ENCODE data around the gene BEX3.

BEX3 gene

GRCh38 chrX:103396186-103396585, 19.8 kb downstream of the BEX3 start:
- Histone ChIP-seq H3K4me3 (ENCODE audit: low read depth, low read length) (no peak overlapping the region), H3K4me1 (ENCODE audit: control insufficient read depth, insufficient read depth, low read length) (no peaks in the 10 kb centered on the region), H3K36me3 (ENCODE audit: control insufficient read depth in 2 of 2, insufficient read depth in 1 of 2, low read length in 2 of 2) (no peaks in the 10 kb centered on the region), H3K27ac (ENCODE audit: extremely low read depth, low read depth, low read length) (no peak overlapping the region), H3K9me3 (ENCODE audit: control insufficient read depth, insufficient read depth, low read depth, low read length) (no peaks in the 10 kb centered on the region)
- CTCF ChIA-PET = no interaction called here
- POLR2A ChIA-PET = no interaction called here
- peak; percentile 76 for TF ChIP-seq ZFHX2 (tag by site-specific recombination; conservative IDR thresholded peaks at IDR 0.05)
- TF ChIP-seq ZNF23 (tag by site-specific recombination; IDR thresholded peaks at IDR 0.05; ENCODE audit: borderline replicate concordance) = no peak
- TF ChIP-seq ZNF221 (tag by site-specific recombination; IDR thresholded peaks at IDR 0.05; ENCODE audit: borderline replicate concordance) = no peak
- no peak for TF ChIP-seq BCL11B (tag by site-specific recombination; IDR thresholded peaks at IDR 0.05; ENCODE audit: low read depth)
- TF ChIP-seq ZNF16 (tag by site-specific recombination; IDR thresholded peaks at IDR 0.05; ENCODE audit: low read depth) = no peak
- TF ChIP-seq EGR2 (tag by site-specific recombination; IDR thresholded peaks at IDR 0.05; ENCODE audit: low read depth) = peak; percentile 71
- TF ChIP-seq ZNF549 (tag by site-specific recombination; IDR thresholded peaks at IDR 0.05) = no peak
- no peak for TF ChIP-seq TRIM28 (IDR thresholded peaks at IDR 0.05; ENCODE audit: borderline replicate concordance, low read length)
- TF ChIP-seq ZNF274 (IDR thresholded peaks at IDR 0.05; ENCODE audit: low read length) = no peak
- no peak for TF ChIP-seq ZNF274 (tag by site-specific recombination; IDR thresholded peaks at IDR 0.05; ENCODE audit: borderline replicate concordance)
- TF ChIP-seq ZNF510 (tag by site-specific recombination; IDR thresholded peaks at IDR 0.05; ENCODE audit: insufficient replicate concordance) = no peak
- no peak for TF ChIP-seq BCL6B (tag by site-specific recombination; IDR thresholded peaks at IDR 0.05)
- no peak for TF ChIP-seq KLF7 (tag by site-specific recombination; IDR thresholded peaks at IDR 0.05; ENCODE audit: borderline replicate concordance)
- no peak for TF ChIP-seq ZBTB6 (tag by site-specific recombination; IDR thresholded peaks at IDR 0.05)

- CTCF ChIA-PET = no interaction called here
- POLR2A ChIA-PET = no interaction called here
- H3K4me3 ChIP-seq (ENCODE audit: low read depth, low read length) = no peak overlapping the region
- H3K27ac ChIP-seq (ENCODE audit: extremely low read depth, low read depth, low read length) = no peak overlapping the region
- H3K9me3 ChIP-seq (ENCODE audit: control insufficient read depth, insufficient read depth, low read depth, low read length) = no peaks in the 10 kb centered on the region
- no peaks in the 10 kb centered on the region for H3K36me3 ChIP-seq (ENCODE audit: control insufficient read depth in 2 of 2, insufficient read depth in 1 of 2, low read length in 2 of 2)
- no peaks in the 10 kb centered on the region for H3K4me1 ChIP-seq (ENCODE audit: control insufficient read depth, insufficient read depth, low read length)
- TF ChIP-seq ZSCAN5A (tag by site-specific recombination; IDR thresholded peaks at IDR 0.05) (no peak), ZNF114 (tag by site-specific recombination; IDR thresholded peaks at IDR 0.05) (no peak), ZNF549 (tag by site-specific recombination; IDR thresholded peaks at IDR 0.05) (no peak), ZNF555 (tag by site-specific recombination; conservative IDR thresholded peaks at IDR 0.05) (no peak), SETDB1 (IDR thresholded peaks at IDR 0.05; ENCODE audit: insufficient read length, low read length) (no peak), SCRT2 (tag by site-specific recombination; IDR thresholded peaks at IDR 0.05) (no peak), ZNF544 (tag by site-specific recombination; IDR thresholded peaks at IDR 0.05) (no peak), ZNF202 (tag by site-specific recombination; IDR thresholded peaks at IDR 0.05; ENCODE audit: borderline replicate concordance) (no peak), ZFP3 (tag by site-specific recombination; IDR thresholded peaks at IDR 0.05; ENCODE audit: low read depth) (no peak), ZNF37A (tag by site-specific recombination; IDR thresholded peaks at IDR 0.05) (no peak), INSM2 (tag by site-specific recombination; IDR thresholded peaks at IDR 0.05) (no peak), GLIS1 (tag by site-specific recombination; IDR thresholded peaks at IDR 0.05) (no peak), AEBP2 (tag by site-specific recombination; IDR thresholded peaks at IDR 0.05; ENCODE audit: borderline replicate concordance) (no peak), TCF7L2 (IDR thresholded peaks at IDR 0.05; ENCODE audit: borderline replicate concordance, low read depth, low read length) (no peak), SP7 (tag by site-specific recombination; IDR thresholded peaks at IDR 0.05) (no peak)
These were observed 20.3 kb downstream of the BEX3 start for GRCh38 chrX:103396660-103397059.

Measured in HEK293 (cell line).